Uterine smooth muscle cell (primary cell): ENCODE results near the gene UFL1. TPM values are rescaled to one million over a fixed set of nuclear protein-coding genes. Genes with fewer than 3 reads are reported as not detected.

ENCODE experiments used
- total RNA-seq: library from RNA; depleted of rRNA; stranded (reverse); fragments of >200 nt; gene quantifications from 2 replicates; pipeline ENCODE4 v1.2.3, GENCODE V29; 2014

UFL1 gene
- 44.3 and 48.4 TPM in 2 replicates for total RNA-seq

DNA sequence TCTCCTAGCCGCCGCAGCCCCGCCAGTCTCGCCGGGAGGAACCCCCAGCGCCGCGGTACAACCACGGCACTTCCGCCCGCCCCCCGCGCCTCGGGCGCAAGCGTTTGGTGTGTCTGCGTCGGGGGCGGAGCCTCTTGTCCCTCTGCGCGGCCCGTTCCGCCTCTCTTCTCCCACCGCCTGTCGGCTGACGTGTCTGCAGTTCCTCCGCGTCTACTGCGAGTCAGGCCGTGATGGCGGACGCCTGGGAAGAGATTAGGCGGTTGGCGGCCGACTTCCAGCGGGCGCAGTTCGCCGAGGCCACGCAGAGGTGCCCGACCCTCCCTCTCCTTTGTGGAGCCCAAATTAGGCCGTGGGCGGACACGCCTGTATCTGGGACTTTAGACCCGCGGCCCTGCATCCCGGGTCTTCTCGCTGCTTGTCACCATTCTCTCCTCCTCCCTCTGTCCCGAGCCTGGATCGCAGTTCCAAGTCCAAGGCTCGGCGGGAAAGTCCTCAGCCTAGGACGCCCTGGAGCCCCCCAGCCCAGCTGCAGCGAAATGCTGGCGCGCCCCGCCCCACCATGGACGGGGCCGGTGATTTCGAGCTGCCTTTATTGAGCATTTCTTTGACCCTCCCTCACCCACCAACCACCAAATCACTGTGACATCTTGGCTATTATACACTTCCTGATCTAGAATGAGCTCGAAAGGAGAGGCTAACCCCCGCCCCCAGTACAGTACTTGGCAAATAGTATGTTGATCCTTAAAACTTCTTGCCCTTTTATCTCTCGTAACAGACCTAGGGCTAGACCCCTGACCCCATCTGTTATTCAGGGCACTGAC is at the start of gene UFL1:
Gene UFL1, plus strand, starts transcription at position 163 of the 821 bp plus-strand sequence. Its CDS starts 68 bp downstream, at position 231.

DNA sequence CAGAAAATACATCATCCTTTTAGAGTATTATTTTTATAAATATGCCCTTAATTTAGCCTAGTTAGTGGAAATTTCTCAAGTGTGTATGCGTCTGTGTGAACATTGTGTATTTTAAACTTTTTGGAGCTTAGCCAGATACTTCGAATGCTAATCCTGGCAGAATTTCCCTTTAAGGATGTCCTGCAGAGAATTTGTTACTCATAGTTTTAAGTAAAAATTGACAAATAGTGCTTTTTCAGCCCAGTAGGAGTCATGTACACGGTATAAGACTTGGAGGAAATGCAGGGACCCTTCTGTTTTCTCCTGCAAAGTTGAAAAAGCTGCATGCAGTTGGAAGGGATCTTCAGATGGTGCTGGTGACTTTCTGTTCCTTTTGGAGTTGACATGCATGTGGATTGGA is 41.3 kb downstream of the UFL1 start, which contains the start of gene FHL5:
Gene FHL5, plus strand, starts transcription at position 243 of the 400 bp plus-strand sequence. CDS start 40,486 bp downstream, outside the sequence.

Other genes with a start within 250 kb of the UFL1 start
- not detected in 2 replicates for gene FHL5, start 41.3 kb downstream of the UFL1 start, total RNA-seq